Aorta (tissue), 5 donors: Measurements from ENCODE around the gene FREM2. TPM values are rescaled to one million over a fixed set of nuclear protein-coding genes. Genes with fewer than 3 reads are reported as not detected.

Source experiments
- ATAC-seq: fragments of 200-7000 bp; cut with Tn5 transposase; one replicate; pipeline ENCODE4 v1.9.1; 2022; ENCODE audit warnings: moderate library complexity; ENCODE audit not compliant: low FRiP score
- DNase-seq, 2 donors: peaks; one replicate each; pipeline ENCODE4 v3.0.0-alpha.2; 2020
- H3K27ac ChIP-seq, 2 donors: one replicate each; pipeline ENCODE4 v1.5.1; 2013; ENCODE audit warnings: low read length in 2 of 2, mild to moderate bottlenecking in 2 of 2, moderate library complexity in 2 of 2, control low read depth in 1 of 2, inconsistent platforms in 1 of 2, low read depth in 1 of 2
- H3K27me3 ChIP-seq, 2 donors: one replicate each; pipeline ENCODE4 v1.6.1; 2013; ENCODE audit warnings: control low read depth in 1 of 2, low read length in 1 of 2, mild to moderate bottlenecking in 1 of 2, moderate library complexity in 1 of 2; ENCODE audit not compliant: insufficient read depth in 2 of 2, control insufficient read depth in 1 of 2
- H3K36me3 ChIP-seq, 2 donors: one replicate each; pipeline ENCODE4 v1.6.1; 2013; ENCODE audit warnings: control low read depth in 1 of 2, low read length in 1 of 2, mild to moderate bottlenecking in 1 of 2; ENCODE audit not compliant: insufficient read depth in 2 of 2, control insufficient read depth in 1 of 2
- H3K4me1 ChIP-seq, 2 donors: one replicate each; pipeline ENCODE4 v1.6.1; 2013; ENCODE audit warnings: low read length in 2 of 2, control low read depth in 1 of 2, mild to moderate bottlenecking in 1 of 2, moderate library complexity in 1 of 2; ENCODE audit not compliant: insufficient read depth in 2 of 2, control insufficient read depth in 1 of 2
- H3K4me3 ChIP-seq, 2 donors: one replicate each; pipeline ENCODE4 v1.5.1; 2013; ENCODE audit warnings: low read length in 2 of 2, control low read depth in 1 of 2, mild to moderate bottlenecking in 1 of 2
- H3K9me3 ChIP-seq: one replicate; pipeline ENCODE4 v1.6.1; 2013; ENCODE audit warnings: mild to moderate bottlenecking, low read length; ENCODE audit not compliant: control insufficient read depth
- WGBS, 2 donors: extraction: QIAGEN DNeasy Blood & Tissue Kit; methylation state at CpG; one replicate each; pipeline ENCODE4 v1.1.7; 2013; 5-methylcytosine and 5-hydroxymethylcytosine counted together
- intact Hi-C, 2 donors: fragments of 100-400 bp; cut with DNase I; formaldehyde crosslinking; loops; one replicate each; pipeline versions ENCODE4 v1.14.2 to v1.15.0; 2022
- polyA plus RNA-seq, 2 donors: library from polyadenylated mRNA; stranded (reverse); fragments of 200-250 nt; gene quantifications; one replicate each; pipeline ENCODE4 v1.2.3, GENCODE V29; 2013
- total RNA-seq, 2 donors: library from RNA; stranded (reverse); fragmentation: NEBNext Ultra II Directional; extraction: Animal tissue kit (Norgen Biotek cat#: 25700); gene quantifications; one replicate each; pipeline ENCODE4 v1.2.1, GENCODE V29; 2021
- donor health status: healthy with polysubstance abuse.
- donor health status: Bipolar disorder and iron deficiency.
- donor health status: DM: no; HTN: no; CAD: no.
- donor health status: DM: no; HTN: no; CAD: no.
- donor health status: DM: yes; HTN: yes; CAD: no.

The FREM2 gene
- total and polyA plus RNA-seq, 4 donors, result 0.16 to 0.18 TPM; not detected in 2

- no peak for ATAC-seq
- H3K27ac ChIP-seq, result no peak overlapping the region
- H3K27me3 ChIP-seq, result no peaks in the 10 kb centered on the region
- H3K36me3 ChIP-seq, result no peaks in the 10 kb centered on the region
- peaks cover 3% of the 10 kb centered on the region for H3K9me3 ChIP-seq
- no peaks in the 10 kb centered on the region for H3K4me1 ChIP-seq
- 38 to 48% methylated on average over 2 of the region's 2 CpGs for WGBS, 2 donors
- no peak for DNase-seq
- no peak overlapping the region for H3K4me3 ChIP-seq
- intact Hi-C loops, result no loop called here
These were observed 211.6 kb downstream of the FREM2 start for GRCh38 chr13:38898481-38898880.

GRCh38 chr13:38899571-38899970 lies 212.7 kb downstream of the FREM2 start:
- Histone ChIP-seq H3K4me3 (no peak overlapping the region), H3K4me1 (no peaks in the 10 kb centered on the region), H3K9me3 (peaks cover 3% of the 10 kb centered on the region), H3K27me3 (no peaks in the 10 kb centered on the region), H3K27ac (no peak overlapping the region), H3K36me3 (no peaks in the 10 kb centered on the region)
- intact Hi-C loops, result no loop called here
- ATAC-seq (no peak), DNase-seq (no peak)
- whole genome bisulfite sequencing, 2 donors, result 79% methylated on average over 4 of the region's 4 CpGs

GRCh38 chr13:38900188-38900587 lies 213.3 kb downstream of the FREM2 start:
- intact Hi-C loops, result no loop called here
- no peak overlapping the region for H3K27ac ChIP-seq
- no peaks in the 10 kb centered on the region for H3K27me3 ChIP-seq
- DNase-seq, result no peak
- no peaks in the 10 kb centered on the region for H3K36me3 ChIP-seq
- ATAC-seq, result no peak
- H3K9me3 ChIP-seq, result peaks cover 1% of the 10 kb centered on the region
- WGBS, 2 donors, result 54 to 55% methylated on average over 3 of the region's 3 CpGs
- H3K4me3 ChIP-seq, result no peak overlapping the region
- no peaks in the 10 kb centered on the region for H3K4me1 ChIP-seq

GRCh38 chr13:38902551-38902950 lies 215.7 kb downstream of the FREM2 start:
- Histone ChIP-seq H3K36me3 (no peaks in the 10 kb centered on the region), H3K27me3 (no peaks in the 10 kb centered on the region), H3K4me3 (no peak overlapping the region), H3K9me3 (peaks cover 1% of the 10 kb centered on the region), H3K27ac (no peak overlapping the region), H3K4me1 (no peaks in the 10 kb centered on the region)
- ATAC-seq, result no peak
- intact Hi-C loops, result no loop called here
- WGBS, 2 donors, result 69 to 75% methylated on average over 1 of the region's 1 CpG
- no peak for DNase-seq

GRCh38 chr13:38905081-38905480 lies 218.2 kb downstream of the FREM2 start:
- intact Hi-C loops, result no loop called here
- H3K27ac ChIP-seq, result no peak overlapping the region
- peaks cover 1% of the 10 kb centered on the region for H3K9me3 ChIP-seq
- DNase-seq (no peak), ATAC-seq (no peak)
- no peaks in the 10 kb centered on the region for H3K27me3 ChIP-seq
- no peaks in the 10 kb centered on the region for H3K4me1 ChIP-seq
- H3K4me3 ChIP-seq, result no peak overlapping the region
- 68 to 74% methylated on average over 3 of the region's 3 CpGs for WGBS, 2 donors
- no peaks in the 10 kb centered on the region for H3K36me3 ChIP-seq

GRCh38 chr13:38905861-38906260 lies 219.0 kb downstream of the FREM2 start:
- no peaks in the 10 kb centered on the region for H3K36me3 ChIP-seq
- H3K4me1 ChIP-seq, result no peaks in the 10 kb centered on the region
- ATAC-seq (no peak), DNase-seq (no peak)
- H3K4me3 ChIP-seq, result no peak overlapping the region
- H3K9me3 ChIP-seq, result peaks cover 1% of the 10 kb centered on the region
- intact Hi-C loops, result no loop called here
- H3K27me3 ChIP-seq, result no peaks in the 10 kb centered on the region
- WGBS, 2 donors, result 65 to 67% methylated on average over 1 of the region's 1 CpG
- H3K27ac ChIP-seq, result no peak overlapping the region

- DNase-seq (no peak), ATAC-seq (no peak)
- Histone ChIP-seq H3K36me3 (no peaks in the 10 kb centered on the region), H3K27me3 (no peaks in the 10 kb centered on the region), H3K27ac (no peak overlapping the region), H3K9me3 (no peaks in the 10 kb centered on the region), H3K4me3 (no peak overlapping the region), H3K4me1 (no peaks in the 10 kb centered on the region)
- intact Hi-C loops, result no loop called here
- WGBS, 2 donors, result 67 to 87% methylated on average over 2 of the region's 2 CpGs
These were observed 221.7 kb downstream of the FREM2 start for GRCh38 chr13:38908574-38908973.

- no peaks in the 10 kb centered on the region for H3K4me1 ChIP-seq
- no peak overlapping the region for H3K4me3 ChIP-seq
- H3K27me3 ChIP-seq, result no peaks in the 10 kb centered on the region
- 87 to 92% methylated on average over 6 of the region's 6 CpGs for WGBS, 2 donors
- H3K9me3 ChIP-seq, result no peaks in the 10 kb centered on the region
- ATAC-seq (no peak), DNase-seq (no peak)
- intact Hi-C loops, result no loop called here
- no peaks in the 10 kb centered on the region for H3K36me3 ChIP-seq
- H3K27ac ChIP-seq, result no peak overlapping the region
These were observed 227.2 kb downstream of the FREM2 start for GRCh38 chr13:38914070-38914469.

GRCh38 chr13:38921081-38921480 lies 234.2 kb downstream of the FREM2 start:
- WGBS, 2 donors, result 64 to 94% methylated on average over 2 of the region's 2 CpGs

More at GRCh38 chr13:38921081-38921480, 234.2 kb downstream of the FREM2 start:
- ATAC-seq, result no peak
- DNase-seq, result no peak
- no peak overlapping the region for H3K27ac ChIP-seq
- H3K36me3 ChIP-seq, result no peaks in the 10 kb centered on the region
- intact Hi-C loops, result no loop called here
- peaks cover 0 to 2% of the 10 kb centered on the region in 2 donors for H3K27me3 ChIP-seq
- no peaks in the 10 kb centered on the region for H3K9me3 ChIP-seq
- H3K4me1 ChIP-seq, result no peaks in the 10 kb centered on the region
- H3K4me3 ChIP-seq, result no peak overlapping the region
